Measurements from ENCODE around the gene HCN4.
A peak's percentile ranks its signal among the peaks of the same experiment; 100 is the strongest.

The HCN4 gene

DNA sequence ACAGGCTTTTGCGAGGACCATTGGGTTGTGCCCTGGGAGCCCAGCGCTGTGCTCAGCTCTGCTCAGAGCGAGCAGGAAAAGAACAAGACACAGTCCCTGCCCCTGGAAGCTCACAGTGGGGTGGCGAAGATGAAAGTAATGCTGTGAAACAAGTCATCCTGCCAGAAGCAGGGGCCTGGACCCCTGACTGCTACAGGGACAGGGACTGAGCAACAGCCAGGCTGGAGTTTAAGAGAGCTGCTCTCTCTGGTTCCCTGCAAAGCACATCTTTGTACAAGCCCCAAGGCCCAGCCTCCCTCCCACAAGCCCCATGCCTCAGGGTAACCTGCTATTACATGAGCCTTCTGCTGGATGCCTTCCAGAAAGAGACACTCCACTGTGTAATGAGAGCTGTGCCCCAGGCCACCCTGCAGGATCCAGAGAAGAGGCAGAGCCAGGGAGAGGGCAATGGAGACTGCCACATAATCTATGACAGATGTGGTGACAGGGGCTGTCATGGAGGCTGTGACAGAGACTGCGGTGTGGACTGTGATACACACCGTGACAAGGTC, 7.1 kb upstream of the HCN4 start:
- DNase-seq = no peak

DNA sequence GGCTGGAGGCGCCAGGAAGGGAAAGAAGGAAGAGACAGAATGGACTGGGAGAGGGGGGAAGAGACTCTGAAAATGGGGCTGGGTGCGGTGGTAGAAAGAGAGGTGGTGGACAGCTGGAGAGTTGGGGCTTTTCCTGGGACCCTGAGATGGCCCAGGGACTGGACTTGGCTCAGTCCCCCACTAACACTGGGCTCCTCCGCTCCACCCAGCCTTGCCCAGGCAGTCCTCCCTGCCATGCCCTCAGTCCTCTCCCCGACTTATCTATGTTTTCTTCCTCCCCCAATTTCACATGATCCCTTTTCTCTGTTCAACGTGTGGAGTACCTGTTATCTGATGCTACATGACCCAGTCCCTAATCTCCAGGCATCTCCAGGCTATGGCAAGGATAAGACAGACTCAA, 6.3 kb upstream of the HCN4 start:
- no peak for DNase-seq

DNA sequence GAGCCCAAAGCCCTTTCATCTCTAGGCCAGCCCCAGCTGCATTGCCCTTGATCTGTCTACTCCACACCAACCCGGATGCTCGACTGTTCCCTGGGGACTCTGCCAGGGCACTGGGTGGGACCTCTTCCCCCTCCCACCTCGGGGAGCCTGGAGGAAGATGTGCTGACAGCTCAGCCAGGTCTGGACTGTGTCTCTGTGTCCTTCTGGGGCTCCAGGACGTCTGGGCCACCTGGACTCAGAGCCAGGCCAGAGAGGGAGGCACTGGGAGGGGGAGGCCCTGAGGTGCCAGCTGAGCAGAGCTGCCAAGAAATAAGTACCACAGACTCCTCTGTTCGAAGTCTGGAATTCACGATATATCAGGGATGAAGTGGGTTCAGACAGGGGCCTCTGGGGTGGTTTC, 5.8 kb upstream of the HCN4 start:
- DNase-seq = no peak

DNA sequence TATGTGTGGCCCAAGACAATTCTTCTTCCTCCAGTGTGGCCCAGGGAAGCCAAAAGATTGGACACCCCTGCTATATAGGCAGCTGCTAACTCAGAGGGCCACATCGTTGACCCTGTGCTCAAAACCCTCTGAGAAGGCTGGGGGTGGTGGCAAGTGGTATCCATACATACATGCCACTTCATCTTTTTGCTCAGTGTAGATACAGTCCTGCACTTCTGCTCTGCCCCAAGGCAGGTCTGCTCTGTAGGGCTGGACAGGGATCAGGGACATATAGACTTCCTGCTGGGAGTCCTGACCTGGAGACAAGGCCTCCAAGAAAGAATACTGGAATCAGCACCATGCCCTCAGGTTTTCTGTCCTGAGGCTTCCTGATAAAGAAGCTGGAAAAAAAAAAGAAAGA, 4.5 kb upstream of the HCN4 start:
- DNase-seq = no peak

DNA sequence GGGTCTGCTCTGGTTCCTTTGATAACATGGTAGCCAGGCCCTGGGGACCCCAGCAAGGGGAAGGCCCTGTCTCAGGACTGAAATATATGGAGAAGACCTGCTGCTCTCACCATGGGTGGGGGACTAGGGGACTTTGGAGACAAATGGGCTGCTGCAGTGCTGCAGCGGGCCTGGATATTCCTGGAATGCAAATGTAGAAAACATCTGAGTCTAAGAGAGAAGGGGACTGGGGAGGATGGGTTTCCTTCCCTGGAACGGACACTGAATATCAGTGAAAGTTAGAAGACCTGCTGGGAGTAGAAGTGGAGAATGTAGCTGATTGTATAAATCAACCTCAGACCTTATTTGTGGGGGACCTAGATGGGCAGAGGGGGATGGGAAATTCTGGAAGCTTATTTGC, 3.1 kb upstream of the HCN4 start:
- DNase-seq = no peak

DNA sequence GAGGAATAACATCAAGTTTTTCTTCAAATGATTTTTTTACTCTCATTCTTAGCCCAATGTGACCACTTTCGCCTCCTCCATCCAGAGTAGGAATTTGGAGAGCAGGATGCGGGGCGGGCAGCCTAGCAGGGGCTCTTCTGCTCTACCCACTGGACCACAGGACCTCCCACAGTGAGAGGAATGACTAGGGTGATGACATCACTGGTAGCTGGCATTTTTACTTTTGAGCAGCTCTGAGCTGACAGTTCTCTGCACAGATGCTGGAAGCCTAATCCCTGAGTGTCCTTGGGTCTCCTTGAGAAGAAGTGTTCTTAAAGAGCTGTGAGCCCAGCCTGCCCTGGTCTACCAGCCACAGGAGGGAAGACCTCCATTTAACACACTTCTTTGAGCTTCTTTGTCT, 1.4 kb upstream of the HCN4 start:
- DNase-seq = no peak

DNA sequence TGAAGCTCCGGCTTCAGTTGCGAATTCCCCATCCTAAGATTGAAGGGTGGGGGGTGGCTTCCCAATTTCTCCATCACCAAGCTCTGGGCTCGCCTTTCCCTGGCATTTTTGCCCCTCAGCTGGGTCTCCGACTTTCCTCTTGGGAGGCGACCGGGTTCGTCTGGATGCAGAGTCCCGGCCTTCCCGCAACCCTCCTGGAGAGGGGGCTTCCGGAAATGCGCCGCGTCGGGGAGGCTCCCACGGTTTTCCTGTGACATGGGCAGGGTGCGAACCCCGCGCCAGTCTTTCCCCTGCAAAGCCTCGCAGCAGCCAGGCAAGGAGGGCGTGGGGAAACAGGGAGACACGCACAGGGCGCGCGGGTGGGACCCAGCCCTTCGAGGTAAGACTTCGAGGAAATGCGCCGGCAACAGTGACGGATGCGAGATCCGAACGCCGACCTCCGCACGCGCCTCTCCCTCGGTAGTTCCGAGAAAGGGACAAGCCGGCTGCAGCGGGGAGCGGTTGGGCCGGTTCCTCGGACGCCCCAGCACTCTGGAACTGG, 466 bp upstream of the HCN4 start:
- DNase-seq = no peak

DNA sequence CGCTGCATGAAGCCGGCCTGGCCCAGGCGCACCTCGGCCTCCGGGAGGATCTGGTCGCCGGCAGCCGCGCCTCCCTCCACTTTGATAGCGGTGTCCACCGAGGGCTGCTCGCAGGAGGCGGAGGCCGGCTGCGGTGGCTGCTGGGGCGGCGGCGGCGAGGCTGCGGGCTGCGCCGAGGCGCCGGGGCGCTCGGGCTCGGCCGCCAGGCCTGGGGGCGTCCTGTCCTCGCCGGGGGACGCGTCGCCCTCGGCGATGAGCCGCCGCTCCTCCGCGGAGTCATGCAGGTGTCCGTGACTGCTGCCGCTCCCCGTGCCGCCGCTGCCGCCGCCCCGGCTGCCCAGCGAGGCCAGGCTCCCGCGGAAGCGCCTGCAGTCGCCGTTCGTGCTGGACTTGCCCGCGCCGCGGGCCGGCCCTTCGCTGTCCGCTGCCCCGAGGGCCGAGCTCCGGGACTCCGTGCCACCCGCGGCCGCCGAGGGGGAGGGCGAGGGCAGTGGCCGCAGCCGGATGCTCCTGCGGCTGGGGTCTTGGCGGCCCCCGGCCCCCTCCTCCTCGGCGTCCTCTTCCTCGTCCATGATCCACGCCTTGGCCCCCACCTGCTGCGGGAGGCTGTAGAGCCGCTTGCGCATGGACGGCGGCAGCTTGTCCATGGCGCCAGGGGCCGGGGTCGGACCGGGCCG, 996 bp downstream of the HCN4 start:
- DNase-seq = no peak

DNA sequence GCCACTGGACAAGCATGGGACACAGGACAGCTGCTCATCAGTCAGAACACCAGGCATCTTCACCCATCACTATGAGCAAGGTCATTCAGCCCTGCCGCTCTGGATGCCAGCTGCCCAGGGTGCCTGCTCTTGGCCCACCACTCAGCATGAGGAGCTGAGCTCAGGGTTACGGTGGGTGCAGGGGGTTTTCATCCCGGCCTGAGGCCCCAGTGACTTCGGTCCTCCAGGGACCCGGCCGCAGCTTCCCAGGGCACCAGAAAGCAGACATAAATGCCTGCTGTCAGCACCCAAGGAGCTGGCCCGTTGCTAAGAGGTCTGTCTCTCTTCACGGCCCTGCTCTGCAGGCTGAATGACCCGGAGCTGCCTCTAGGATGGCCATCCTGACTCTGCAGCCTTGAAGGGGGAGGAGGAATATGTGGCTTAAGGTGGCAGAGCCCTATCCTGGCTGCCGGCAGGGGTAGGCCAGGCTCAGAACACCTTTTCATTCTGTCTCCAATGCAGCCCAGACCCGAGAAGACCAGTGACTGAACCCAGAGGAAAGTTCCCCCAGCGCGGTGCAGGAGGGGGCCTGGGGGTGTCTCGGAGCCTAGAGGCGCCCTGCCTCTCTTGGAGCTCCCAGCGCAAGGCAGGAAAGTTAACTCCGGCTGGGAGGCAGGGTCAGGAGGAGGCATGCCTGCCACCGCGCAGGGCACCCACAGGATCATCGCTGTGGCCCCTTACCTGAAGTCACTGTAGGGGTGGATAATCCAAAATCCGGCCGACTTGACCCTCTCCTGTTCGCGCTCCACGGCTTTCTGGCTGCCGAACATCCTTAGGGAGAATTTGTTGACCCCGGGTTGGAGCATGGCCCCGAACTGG, 1.8 kb downstream of the HCN4 start:
- no peak for DNase-seq

DNA sequence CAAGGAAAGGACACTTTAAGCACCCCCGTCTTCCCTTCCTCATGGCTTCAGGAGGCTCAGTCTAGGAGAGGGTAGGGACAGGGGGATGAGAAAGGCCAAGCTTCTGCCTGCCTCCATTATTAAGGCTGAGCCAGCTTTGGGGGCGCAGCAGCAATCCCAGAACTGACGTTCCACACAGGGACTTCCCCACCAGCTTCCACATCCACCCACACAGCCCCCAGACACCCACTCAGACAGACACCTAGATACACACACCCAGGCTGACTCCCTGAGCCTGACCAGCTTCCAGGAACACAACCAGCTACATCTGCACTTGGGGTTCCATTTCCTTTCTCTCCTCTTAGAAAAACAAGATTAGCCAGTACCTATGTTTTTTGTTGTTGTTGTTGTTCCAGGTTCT, 4.7 kb downstream of the HCN4 start:
- DNase-seq = no peak

DNA sequence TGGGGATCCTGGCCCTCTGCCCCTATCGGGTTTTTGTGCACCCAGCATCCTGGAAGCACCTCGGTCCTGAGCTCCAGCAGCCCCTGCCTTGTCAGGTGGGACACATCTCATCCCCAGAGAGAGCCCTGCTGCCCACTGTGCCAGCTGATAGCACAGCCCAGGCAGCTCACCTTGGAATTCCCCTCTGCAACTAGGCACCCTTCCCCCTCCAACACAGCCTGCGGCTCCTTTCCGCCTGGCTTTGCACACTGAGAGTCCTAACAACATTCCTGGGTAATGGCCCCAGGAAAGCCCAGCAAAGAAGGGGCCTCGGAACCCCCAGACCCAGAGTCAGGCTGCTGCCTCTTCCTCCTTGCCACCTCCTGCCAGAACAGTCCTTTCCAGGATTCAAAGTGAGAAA, 5.9 kb downstream of the HCN4 start:
- DNase-seq = no peak

DNA sequence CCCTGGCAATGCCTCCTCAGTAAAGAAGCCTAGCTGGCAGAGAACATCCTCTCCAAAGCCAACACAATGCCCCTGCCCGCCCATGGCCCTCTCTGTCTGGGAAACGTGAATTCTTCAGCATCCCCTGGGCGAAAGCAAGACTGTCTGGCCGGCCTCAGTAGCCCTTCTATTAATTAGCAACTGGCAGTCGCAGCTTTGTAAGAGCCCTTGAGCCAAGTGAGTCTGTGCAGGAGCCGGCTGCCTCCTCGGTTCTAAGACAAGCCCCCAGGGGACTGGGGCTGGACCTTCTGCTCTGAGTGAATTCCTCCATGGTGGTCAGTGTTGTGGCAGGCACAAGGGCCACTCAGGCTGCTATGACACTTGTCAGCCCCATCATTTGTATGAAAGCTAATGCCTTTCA, 7.4 kb downstream of the HCN4 start:
- no peak for DNase-seq

DNA sequence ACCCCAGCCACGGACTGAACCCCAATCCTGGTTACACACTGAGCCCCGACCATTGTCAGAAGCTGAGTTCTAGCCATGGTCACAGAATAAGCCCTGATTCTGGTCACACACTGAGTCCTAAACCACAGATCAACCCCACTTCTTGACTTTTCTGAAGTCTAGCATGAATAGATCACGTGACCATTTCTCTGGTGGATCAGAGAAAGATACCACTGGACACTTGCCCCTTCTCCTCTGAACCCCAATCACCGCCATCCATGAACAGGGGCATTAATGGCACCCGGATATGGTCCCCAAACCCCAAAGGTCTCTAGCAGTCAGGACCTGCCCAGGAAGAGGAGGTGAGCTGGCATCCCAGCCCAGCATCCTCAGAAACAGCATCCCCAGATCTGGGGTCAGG, 9.1 kb downstream of the HCN4 start:
- DNase-seq = no peak

DNA sequence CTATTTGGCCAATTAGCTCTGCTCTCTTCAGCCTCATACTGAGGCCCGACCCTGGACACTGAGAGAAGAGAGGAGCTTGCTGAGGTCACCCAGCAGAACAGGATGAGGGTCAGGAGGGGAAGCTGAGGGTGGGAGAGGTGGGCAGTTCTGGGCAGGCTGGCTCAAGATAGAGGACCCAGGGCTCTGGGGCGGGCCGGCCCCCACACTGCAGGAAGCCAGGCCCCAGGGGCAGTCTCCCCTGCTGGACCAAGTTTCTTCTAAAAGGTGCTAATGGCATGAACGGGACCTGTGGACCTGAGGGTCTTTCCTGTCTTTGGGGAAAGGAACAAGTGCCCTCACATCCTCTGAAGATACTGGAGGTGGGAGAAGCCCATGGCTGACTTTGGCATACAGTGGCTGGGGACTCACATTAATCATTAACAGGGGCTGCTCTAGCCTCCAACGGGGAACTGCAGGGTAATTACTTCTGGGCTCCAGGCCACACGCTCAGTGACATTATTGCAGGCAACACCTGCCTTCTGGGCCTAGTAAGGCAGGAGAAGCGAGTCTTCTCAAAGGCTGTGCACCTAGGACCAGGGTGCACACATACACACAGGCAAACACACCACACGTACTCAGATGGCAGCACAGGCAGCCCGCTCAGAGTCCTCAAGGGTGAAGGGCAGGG, 10.6 kb downstream of the HCN4 start:
- no peak for DNase-seq

DNA sequence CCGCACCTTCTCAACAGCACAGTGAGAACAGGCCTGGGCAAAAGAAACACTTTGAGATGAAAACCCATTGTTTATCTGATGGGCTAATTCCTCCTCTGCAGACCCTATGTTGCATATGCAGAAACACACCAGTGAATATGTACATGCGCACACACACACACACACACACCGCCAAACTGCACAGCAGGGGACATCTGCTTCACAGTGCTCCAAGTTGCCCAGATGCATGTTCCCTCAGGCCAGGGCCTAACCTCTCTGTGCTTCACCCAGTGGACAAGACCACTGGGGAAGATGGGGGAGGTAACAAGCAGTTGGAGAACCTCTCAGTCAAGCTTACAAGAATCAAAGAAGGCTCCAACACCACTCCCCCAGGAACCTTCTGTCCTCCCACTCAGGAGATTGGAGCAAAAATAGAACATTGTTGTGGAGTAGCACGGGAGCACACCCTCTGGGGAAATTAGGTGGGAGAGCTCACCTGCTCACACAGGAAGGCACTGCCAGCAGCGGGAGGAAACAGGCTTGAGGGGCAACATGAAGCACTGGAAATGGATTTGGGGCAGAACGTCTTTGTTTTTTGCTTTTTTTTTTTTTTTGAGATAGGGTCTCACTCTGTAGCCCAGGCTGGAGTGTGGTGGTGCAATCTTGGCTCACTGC, 13.0 kb downstream of the HCN4 start:
- no peak for DNase-seq

DNA sequence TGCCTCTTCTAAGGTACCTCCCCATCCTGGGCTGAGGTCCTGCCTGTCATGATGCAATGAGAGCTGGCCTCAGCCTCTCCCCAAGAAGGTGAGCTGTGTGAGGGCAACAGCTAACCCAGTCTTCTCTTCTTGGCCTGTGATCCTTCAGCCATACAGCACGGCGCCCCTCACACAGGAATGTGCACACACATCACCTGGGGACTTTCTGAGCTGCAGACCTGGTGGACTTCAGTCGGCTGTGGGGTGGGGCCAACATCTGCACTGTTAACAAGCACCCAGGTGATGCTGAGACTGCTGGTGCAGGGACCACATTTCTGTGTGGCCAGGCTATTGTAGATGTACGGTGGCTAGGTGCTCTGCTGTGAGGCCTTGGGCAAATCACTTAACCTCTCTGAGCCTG, 14.5 kb downstream of the HCN4 start:
- no peak for DNase-seq

DNA sequence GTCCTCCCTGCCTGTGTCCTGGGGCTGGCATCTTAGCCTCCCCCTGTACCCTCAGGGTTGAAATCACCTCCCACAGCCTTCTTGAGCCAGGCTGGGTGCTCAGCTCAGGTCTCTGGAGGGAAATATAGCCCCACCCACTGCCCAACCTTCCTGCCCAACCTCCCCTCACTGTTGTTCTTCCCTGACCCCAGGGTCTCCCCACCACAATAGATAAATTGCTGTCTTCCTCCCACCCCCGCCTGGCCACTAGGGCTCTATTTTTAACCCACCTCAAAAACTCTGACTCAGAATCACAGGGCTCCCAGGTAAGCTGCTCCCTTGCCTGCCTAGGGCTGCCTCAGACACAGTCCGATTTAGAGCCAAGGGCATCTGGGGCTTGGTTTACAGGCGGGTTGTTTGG, 15.0 kb downstream of the HCN4 start:
- no peak for DNase-seq

DNA sequence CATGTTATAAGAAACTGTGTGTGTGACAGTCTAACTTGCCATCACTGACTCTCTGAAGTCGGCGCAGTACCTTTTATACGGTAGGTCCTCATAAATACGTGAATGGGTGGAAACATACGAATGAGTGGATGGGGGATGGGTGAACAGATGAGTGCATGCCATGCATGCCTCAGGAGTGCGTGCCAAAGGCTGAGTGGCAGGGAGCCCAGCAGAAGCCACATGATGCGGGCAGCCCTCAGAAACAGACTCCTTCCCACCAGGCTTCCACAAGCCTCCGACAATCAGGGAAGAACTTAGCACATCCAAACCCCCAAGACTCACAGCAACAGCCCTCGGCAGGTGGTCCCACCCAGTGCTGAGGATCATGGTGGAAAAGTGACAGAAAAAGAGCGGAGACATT, 16.7 kb downstream of the HCN4 start:
- no peak for DNase-seq

DNA sequence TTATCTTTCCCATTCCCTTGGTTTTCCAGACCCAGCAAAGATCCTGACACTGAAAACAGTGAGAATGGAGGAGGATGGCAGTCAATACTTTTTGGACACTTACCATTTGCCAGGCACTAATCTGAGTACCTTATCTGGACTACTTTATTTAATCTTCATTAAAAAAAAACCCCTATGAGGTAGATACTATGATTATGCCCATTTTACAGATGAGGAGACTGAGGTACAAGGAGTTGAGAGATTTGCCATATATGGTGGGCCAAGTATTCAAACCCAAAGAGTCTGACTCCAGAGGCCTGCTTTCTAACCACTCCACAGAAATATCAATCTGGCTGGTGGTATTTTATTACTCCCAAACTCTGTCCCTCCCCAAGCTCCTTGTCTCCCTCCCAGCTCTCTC, 19.6 kb downstream of the HCN4 start:
- DNase-seq = no peak

DNA sequence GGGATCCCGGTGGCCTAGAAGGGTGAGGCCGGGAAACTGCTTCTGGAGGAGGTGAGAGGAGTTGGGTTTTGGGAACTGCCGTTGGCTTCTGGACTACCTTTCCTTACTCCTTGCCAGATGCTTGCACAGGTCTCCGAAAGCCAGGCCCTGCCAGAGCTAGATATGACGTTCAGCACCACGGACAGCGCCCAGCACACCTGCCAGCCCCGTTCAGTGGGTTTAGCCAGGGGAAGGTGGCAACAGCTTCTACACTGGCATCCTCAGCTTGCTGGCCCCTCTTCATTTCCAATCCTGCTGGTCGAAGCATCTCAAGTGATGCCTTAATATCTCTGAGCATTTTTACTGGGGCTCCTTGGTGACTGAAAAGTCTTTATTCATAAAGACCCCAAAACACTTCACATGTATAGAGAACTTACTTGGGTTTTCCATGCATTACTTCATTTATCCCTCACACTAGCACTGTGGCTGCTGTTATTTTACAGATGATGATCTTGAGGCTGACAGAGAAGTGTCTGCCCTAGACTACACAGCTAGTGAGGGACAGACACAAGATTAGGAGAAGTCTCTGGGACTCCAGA, 21.9 kb downstream of the HCN4 start:
- DNase-seq = peak; percentile 47

DNA sequence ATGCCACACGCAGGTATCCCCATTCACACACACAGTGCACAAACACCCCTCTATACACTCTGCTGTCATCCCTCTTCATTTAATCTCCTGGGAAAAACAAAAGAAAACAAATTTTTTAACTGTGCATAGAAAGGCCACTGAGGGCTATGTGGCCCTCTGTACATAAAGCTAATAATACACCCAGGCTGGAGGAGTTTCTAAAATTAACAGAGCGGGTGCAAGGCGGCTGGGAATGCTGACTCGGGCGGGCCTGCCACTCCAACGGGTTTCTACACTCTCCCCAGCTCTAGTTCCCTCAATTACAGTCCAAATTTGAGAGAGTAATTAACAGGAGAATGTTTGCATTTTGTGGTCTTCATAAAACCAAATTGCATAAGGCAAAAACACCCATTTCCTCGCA, 23.1 kb downstream of the HCN4 start:
- DNase-seq = no peak

DNA sequence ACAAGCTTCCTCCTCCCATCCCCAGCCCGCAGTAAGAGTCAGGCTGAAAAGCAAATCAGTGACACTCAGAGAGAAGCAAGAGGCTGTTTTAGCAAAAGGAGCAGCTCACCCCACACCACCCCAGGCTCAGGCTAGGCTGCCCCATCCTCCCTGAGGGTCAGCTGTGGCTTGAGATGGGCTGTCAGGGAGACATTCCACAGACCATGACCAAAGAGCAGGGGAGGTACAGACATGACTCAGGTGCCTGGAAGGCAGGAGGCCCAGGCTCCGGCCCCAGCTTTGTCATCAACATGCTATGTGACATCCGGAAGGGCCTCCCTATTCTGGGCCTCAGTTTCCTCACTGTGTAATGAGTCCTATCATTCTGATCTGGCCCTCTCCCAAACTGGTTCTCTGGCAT, 24.7 kb downstream of the HCN4 start:
- no peak for DNase-seq

Measured in CD4-positive, alpha-beta T cell treated with Interleukin-12 subunit alpha and Interleukin-12 subunit beta, for 1 hour (primary cell).